PC-3 (cell line): ENCODE data around the gene HNRNPM.

Experiments used
- EZH2 ChIP-seq: fragments of 300-600 bp; sonication (generic); IDR thresholded peaks from one replicate; pipeline ENCODE4 v1.6.1; 2017; ENCODE audit warnings: antibody characterized with exemption, mild to moderate bottlenecking, low read length; ENCODE audit not compliant: unreplicated experiment
- TF ChIP-seq, protein P1 (sequence below): fragments of 300-600 bp; sonication (generic); conservative IDR thresholded peaks from 2 replicates; pipeline ENCODE4 v1.5.1; 2017; ENCODE audit warnings: antibody characterized with exemption, low read depth, mild to moderate bottlenecking, low read length

DNA sequence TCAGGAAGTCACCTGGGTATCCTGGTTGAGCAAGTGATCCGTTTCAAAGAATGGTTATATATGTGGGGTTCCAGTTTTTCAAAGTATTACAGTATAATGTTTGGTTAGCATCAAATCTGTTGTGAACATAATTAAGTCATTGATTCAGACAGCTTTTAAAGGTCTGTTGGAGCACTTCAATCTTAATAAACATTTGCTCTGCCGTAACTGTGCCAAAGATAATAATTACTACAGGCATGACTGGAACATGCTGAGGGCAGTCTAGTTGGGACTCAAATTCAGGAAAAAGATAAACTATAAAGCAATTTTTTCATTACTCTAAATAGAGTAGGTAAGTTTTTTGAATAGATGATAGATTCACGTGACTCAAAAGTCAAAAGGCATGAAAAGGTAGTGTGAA is 23.3 kb downstream of the HNRNPM start:
- TF ChIP-seq, protein P1, sequence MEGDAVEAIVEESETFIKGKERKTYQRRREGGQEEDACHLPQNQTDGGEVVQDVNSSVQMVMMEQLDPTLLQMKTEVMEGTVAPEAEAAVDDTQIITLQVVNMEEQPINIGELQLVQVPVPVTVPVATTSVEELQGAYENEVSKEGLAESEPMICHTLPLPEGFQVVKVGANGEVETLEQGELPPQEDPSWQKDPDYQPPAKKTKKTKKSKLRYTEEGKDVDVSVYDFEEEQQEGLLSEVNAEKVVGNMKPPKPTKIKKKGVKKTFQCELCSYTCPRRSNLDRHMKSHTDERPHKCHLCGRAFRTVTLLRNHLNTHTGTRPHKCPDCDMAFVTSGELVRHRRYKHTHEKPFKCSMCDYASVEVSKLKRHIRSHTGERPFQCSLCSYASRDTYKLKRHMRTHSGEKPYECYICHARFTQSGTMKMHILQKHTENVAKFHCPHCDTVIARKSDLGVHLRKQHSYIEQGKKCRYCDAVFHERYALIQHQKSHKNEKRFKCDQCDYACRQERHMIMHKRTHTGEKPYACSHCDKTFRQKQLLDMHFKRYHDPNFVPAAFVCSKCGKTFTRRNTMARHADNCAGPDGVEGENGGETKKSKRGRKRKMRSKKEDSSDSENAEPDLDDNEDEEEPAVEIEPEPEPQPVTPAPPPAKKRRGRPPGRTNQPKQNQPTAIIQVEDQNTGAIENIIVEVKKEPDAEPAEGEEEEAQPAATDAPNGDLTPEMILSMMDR: no peak
- no peak for TF ChIP-seq EZH2
